Measurements from ENCODE around the gene DUSP11.

The DUSP11 gene

DNA sequence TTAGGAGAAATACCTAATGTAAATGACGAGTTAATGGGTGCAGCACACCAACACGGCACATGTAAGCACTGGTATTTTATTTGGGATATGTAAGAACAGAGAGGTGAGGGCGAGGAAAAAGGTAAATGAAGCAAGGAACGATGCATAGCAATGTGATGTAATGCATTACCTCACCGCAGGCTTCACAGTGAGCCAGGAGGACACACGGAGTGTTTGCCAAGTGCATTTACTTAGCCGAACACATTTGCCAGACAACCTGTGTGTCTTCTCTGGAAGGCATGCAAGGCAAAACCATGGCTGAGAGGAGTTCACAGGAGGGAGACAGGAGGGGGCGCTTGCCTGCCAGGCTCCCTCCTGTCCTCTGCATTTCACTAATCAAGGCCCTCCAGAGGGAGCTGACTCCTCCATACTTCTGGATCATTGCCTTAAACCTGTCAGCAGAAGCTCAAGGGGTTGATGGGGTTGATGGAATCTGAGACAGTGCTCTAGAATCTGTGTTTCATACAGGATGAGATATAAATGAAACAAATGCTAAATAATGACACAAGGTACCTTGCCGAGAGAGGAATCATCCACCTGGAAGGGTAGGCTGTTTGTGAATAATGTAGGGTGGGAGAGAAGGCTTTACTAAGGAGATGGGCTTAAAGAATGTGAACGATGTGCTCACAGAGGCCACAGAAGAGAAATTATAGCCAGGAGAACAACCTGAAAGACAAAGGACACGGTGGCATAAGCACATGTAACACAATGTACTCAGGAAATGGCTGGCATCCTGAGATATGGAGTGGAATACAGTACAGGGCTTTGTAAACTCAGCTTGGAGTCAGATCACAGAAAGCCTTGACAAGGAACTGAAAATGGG lies 33.7 kb downstream of the DUSP11 start:
- TF ChIP-seq YY1 (IDR thresholded peaks at IDR 0.05; ENCODE audit: low read depth), result no peak

DNA sequence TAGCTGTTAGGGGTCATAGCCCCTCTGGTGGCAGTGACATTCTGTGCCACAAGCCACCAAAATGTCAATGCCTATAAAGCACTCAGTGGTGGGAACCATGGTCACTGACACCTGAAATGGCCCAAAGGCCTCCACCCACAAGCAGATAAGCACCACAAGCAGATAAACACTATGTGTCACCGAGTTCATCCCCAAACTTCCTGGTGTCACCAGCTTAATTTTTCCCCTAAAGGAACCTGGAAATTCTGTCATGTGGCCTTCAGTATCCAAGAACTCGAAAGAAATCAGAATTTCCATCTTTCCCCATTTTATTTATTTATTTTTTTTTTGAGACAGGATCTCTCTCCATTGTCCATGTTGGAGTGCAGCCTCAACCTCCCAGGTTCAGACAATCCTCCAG lies 39.1 kb downstream of the DUSP11 start:
- TF ChIP-seq TEAD4 (IDR thresholded peaks at IDR 0.05), result no peak
- no peak for TF ChIP-seq CEBPB (IDR thresholded peaks at IDR 0.05)
- no peak for TF ChIP-seq CREB1 (IDR thresholded peaks at IDR 0.05; ENCODE audit: low read depth)
- TF ChIP-seq, protein P1, sequence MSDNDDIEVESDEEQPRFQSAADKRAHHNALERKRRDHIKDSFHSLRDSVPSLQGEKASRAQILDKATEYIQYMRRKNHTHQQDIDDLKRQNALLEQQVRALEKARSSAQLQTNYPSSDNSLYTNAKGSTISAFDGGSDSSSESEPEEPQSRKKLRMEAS (IDR thresholded peaks at IDR 0.05), result no peak
- no peak for TF ChIP-seq RAD21 (IDR thresholded peaks at IDR 0.05; ENCODE audit: low read depth)
- TF ChIP-seq, protein P2, sequence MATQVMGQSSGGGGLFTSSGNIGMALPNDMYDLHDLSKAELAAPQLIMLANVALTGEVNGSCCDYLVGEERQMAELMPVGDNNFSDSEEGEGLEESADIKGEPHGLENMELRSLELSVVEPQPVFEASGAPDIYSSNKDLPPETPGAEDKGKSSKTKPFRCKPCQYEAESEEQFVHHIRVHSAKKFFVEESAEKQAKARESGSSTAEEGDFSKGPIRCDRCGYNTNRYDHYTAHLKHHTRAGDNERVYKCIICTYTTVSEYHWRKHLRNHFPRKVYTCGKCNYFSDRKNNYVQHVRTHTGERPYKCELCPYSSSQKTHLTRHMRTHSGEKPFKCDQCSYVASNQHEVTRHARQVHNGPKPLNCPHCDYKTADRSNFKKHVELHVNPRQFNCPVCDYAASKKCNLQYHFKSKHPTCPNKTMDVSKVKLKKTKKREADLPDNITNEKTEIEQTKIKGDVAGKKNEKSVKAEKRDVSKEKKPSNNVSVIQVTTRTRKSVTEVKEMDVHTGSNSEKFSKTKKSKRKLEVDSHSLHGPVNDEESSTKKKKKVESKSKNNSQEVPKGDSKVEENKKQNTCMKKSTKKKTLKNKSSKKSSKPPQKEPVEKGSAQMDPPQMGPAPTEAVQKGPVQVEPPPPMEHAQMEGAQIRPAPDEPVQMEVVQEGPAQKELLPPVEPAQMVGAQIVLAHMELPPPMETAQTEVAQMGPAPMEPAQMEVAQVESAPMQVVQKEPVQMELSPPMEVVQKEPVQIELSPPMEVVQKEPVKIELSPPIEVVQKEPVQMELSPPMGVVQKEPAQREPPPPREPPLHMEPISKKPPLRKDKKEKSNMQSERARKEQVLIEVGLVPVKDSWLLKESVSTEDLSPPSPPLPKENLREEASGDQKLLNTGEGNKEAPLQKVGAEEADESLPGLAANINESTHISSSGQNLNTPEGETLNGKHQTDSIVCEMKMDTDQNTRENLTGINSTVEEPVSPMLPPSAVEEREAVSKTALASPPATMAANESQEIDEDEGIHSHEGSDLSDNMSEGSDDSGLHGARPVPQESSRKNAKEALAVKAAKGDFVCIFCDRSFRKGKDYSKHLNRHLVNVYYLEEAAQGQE (IDR thresholded peaks at IDR 0.05; ENCODE audit: low read depth), result no peak
- no peak for TF ChIP-seq EGR1 (IDR thresholded peaks at IDR 0.05)
- TF ChIP-seq EP300 (IDR thresholded peaks at IDR 0.05; ENCODE audit: borderline replicate concordance), result no peak
- TF ChIP-seq NFIC (IDR thresholded peaks at IDR 0.05), result no peak
- no peak for TF ChIP-seq ZBTB7A (IDR thresholded peaks at IDR 0.05; ENCODE audit: low read depth)

DNA sequence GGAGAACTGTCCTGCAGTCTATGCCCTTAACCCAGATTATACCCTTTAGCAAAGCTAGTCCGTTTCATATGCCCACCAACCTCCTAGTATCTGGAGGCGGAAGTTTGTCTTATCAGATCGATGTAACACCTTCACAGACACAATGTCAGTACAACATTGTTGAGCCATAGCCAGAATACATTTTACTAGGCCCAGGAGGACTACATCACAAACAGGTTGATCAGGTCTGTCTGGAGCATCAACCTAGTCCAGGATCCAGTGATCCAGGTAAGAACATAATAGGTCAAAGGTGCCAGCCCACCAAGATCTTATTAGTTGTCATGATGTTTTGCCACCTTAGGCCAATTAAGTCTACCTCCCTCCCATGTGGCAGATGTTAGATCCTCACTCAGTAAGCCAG lies 40.8 kb downstream of the DUSP11 start:
- TF ChIP-seq YY1 (IDR thresholded peaks at IDR 0.05; ENCODE audit: low read depth) (no peak), FOXM1 (IDR thresholded peaks at IDR 0.05; ENCODE audit: borderline replicate concordance, low read depth) (no peak), RAD21 (IDR thresholded peaks at IDR 0.05; ENCODE audit: low read depth) (no peak), ZBTB7A (IDR thresholded peaks at IDR 0.05; ENCODE audit: low read depth) (no peak), TEAD4 (IDR thresholded peaks at IDR 0.05) (no peak), TCF12 (IDR thresholded peaks at IDR 0.05; ENCODE audit: low read depth) (no peak), EP300 (IDR thresholded peaks at IDR 0.05; ENCODE audit: borderline replicate concordance) (no peak), NFIC (IDR thresholded peaks at IDR 0.05) (no peak), EGR1 (IDR thresholded peaks at IDR 0.05) (no peak), CREB1 (IDR thresholded peaks at IDR 0.05; ENCODE audit: low read depth) (no peak), CEBPB (IDR thresholded peaks at IDR 0.05) (no peak), TAF1 (IDR thresholded peaks at IDR 0.05; ENCODE audit: low read depth) (no peak)
- TF ChIP-seq, protein P2 (IDR thresholded peaks at IDR 0.05; ENCODE audit: low read depth), result no peak
- TF ChIP-seq, protein P1 (IDR thresholded peaks at IDR 0.05), result no peak
- TF ChIP-seq, protein P3, sequence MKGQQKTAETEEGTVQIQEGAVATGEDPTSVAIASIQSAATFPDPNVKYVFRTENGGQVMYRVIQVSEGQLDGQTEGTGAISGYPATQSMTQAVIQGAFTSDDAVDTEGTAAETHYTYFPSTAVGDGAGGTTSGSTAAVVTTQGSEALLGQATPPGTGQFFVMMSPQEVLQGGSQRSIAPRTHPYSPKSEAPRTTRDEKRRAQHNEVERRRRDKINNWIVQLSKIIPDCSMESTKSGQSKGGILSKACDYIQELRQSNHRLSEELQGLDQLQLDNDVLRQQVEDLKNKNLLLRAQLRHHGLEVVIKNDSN (IDR thresholded peaks at IDR 0.05), result no peak

DNA sequence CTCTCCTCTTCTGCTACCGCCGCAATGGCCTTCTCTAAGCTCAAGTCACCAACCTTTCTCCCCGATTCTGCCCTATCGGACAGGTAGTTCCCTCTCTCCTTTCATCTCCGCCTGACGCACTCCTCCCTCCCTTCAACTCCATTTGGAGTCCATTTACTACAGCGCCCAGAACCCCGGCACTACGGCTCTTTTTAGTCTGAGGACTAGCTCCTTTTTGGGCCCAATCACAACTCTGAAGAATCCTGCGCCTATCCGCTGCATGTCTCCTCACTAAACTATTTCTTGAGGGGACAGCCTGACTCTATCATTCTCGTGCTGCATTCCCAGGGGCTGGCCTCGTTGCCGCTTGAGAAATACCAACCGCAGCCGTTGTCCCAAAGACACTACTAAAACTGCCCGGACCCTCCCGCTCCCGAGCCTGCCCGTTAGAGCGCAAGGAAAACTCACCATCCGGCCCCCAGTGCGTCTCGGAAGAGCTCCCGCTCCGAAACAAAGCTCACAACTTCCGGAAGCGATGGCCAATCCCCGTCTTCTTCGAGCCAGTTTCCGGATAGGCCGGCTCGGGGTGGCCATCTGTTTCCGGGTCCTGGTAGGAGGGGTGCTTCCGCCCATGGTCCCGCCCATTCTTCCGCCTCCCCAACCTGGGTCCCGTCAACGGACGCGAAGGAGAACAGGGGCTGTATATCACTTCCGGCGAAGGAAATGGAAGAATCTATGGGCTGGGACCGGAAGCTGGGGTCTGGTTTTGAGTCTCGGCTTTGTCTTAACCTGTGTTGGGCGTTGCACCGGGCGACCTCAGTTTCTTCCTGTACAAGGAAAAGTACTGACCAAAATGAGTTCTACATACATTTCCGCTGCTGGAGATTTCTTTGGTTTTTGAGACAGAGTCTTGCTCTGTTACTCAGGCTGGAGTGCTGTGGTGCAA lies 42.8 kb downstream of the DUSP11 start, which contains the start of gene TPRKB:
Gene TPRKB (minus strand): TSS at position 491 of the 925 bp plus-strand sequence. CDS start 2,776 bp downstream, outside the sequence.
- TF ChIP-seq, protein P1 (IDR thresholded peaks at IDR 0.05), result peak; percentile 69
- TF ChIP-seq YY1 (IDR thresholded peaks at IDR 0.05; ENCODE audit: low read depth), result peak; percentile 85
- peak; percentile 55; the same call in 1 of the 2 replicates for TF ChIP-seq EP300 (IDR thresholded peaks at IDR 0.05; ENCODE audit: borderline replicate concordance)
- TF ChIP-seq FOXM1 (IDR thresholded peaks at IDR 0.05; ENCODE audit: borderline replicate concordance, low read depth), result peak; percentile 75; the same call in 1 of the 2 replicates
- TF ChIP-seq TCF12 (IDR thresholded peaks at IDR 0.05; ENCODE audit: low read depth), result peak; percentile 78
- TF ChIP-seq ZBTB7A (IDR thresholded peaks at IDR 0.05; ENCODE audit: low read depth), result no peak
- TF ChIP-seq, protein P2 (IDR thresholded peaks at IDR 0.05; ENCODE audit: low read depth), result no peak
- TF ChIP-seq TAF1 (IDR thresholded peaks at IDR 0.05; ENCODE audit: low read depth), result peak; percentile 79
- TF ChIP-seq NFIC (IDR thresholded peaks at IDR 0.05), result no peak
- TF ChIP-seq CEBPB (IDR thresholded peaks at IDR 0.05), result no peak
- peak; percentile 20; the same call in 1 of the 2 replicates for TF ChIP-seq EGR1 (IDR thresholded peaks at IDR 0.05)
- TF ChIP-seq, protein P3 (IDR thresholded peaks at IDR 0.05), result peak; percentile 29; the same call in 1 of the 2 replicates
- TF ChIP-seq TEAD4 (IDR thresholded peaks at IDR 0.05), result 0 out of 2 replicates have a peak, but pooled peaks have one; percentile 36
- TF ChIP-seq CREB1 (IDR thresholded peaks at IDR 0.05; ENCODE audit: low read depth), result no peak
- TF ChIP-seq RAD21 (IDR thresholded peaks at IDR 0.05; ENCODE audit: low read depth), result no peak
